GM18502 (cell line): ENCODE results near the gene VPS13D.

ENCODE experiments used
- ATAC-seq: cut with Tn5 transposase; IDR thresholded peaks from one replicate; pipeline ENCODE4 v1.9.1; 2021; ENCODE audit warnings: mild to moderate bottlenecking; ENCODE audit not compliant: unreplicated experiment, poor library complexity

The VPS13D gene

GRCh38 chr1:12477314-12477713 lies 247.5 kb downstream of the VPS13D start:
- ATAC-seq, result no peak

DNA sequence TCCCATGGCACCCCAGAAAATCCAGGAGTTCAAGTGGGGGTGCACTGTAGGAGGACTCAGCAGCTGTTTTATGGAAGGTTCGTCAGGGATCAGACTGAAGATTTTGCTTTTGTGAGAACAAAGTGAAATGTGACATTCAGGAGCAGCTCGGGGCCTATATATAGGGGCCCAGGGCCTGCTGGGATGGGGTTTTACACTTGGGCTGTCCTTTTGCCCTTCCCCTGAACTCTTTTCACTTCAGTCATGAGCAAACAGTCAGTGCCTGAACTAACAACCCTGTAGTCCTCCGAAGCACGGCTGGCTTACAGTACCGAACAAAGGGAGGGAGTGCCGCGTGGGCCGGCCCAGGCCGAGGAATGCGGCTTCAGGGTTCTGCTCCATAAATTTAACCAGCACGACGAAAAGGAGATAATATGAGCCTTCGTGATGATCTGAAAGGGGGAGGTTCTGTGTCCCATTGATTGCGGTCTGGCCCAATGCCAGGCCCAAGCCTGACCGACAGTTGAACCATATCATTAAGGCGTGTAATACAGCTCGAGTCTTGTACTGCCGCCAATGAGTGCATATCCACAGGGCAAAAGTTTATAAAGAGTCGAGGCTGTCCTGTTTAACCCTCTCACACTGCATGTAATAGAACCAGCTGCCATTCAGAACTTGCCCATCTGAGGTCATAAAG lies 248.2 kb downstream of the VPS13D start:
- ATAC-seq, result no peak

- ATAC-seq, result no peak
These were observed 248.8 kb downstream of the VPS13D start for GRCh38 chr1:12478612-12478985.

DNA sequence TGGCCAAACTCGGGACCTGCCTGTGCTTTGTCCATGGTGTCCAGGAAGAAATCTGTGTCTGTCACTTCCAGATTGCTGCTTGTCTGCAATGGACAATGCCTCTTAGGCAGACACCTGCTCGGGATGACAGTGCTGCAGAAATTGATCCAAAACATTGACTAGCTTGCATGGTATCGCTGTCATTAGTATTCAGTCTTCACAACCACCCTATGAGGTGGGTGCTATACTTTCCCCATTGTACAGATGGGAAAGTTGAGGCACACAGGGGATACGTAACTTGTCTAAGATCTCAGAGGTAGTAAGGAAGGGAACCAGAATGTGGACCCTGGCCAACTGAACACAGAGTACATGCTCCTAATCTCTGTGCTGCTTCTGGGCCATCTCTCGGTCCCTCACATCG lies 249.5 kb downstream of the VPS13D start:
- ATAC-seq, result no peak

DNA sequence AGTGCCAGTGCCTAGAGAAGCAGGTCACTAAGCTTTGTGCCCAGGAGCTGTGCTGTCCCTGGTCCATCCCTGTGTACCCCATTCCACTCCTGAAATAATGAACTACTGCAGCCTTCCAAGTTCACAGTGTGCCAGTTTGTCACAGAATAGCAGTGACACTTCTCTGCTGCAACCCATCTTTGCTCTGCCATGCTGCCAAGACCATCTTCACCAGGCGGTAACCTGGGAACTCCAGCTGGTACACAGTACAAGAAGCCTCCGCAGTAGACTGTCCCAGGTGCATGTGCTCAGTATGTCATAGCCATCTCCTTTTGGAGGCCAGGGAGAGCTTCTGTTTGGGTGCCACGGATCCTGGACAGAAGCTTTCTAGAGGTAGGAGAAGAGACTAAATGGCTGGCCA lies 250.2 kb downstream of the VPS13D start:
- ATAC-seq, result no peak

DNA sequence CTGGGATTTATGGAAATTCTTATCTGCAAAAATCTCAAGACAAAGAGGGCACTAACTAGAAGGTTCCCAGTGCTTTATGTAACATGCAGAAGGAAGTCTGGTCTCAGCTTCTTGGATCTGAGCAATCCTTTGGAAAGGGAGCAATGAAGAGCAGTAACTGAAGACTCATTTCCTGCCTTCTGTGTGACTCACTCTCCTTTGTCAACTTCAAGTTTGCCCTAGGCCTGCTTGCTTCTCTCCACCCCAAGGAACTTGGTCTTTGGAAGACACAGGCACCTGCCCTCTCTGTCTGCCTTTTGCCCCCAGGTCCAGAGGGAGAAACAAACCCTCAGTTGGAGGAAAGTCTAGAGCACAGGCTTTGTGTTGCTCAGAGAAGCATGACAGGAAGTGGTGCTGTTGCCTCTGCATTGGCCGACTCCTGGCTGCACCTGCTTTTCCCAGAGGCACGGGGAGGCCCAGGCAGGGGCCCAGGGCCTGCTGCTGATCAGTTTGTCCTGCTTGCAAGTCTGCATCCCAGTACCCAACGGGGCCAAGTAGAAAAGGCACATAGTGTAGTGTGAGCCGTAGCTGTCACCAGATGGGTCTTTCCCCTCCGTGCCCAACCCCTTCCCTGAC lies 251.0 kb downstream of the VPS13D start:
- no peak for ATAC-seq

- no peak for ATAC-seq
These were observed 252.1 kb downstream of the VPS13D start for GRCh38 chr1:12481928-12482327.

DNA sequence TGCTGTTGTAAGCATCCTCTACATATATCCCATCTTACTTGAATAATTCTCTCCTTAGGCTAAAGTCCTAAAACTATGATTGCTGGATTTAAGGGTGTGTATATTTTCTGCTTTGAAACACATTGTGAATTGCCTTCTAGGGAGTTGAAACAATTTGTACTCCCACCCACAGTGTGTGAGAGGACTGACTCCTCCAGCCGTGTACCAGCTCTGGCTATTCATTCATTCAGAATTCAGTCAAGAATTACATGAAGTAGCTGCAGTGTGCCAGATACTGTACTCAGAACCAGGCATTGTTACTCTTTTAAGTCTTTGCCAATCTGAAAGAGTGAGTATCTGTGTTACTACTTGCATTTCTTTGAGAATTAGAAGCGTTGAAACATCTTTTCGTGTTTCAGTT lies 253.2 kb downstream of the VPS13D start:
- no peak for ATAC-seq

DNA sequence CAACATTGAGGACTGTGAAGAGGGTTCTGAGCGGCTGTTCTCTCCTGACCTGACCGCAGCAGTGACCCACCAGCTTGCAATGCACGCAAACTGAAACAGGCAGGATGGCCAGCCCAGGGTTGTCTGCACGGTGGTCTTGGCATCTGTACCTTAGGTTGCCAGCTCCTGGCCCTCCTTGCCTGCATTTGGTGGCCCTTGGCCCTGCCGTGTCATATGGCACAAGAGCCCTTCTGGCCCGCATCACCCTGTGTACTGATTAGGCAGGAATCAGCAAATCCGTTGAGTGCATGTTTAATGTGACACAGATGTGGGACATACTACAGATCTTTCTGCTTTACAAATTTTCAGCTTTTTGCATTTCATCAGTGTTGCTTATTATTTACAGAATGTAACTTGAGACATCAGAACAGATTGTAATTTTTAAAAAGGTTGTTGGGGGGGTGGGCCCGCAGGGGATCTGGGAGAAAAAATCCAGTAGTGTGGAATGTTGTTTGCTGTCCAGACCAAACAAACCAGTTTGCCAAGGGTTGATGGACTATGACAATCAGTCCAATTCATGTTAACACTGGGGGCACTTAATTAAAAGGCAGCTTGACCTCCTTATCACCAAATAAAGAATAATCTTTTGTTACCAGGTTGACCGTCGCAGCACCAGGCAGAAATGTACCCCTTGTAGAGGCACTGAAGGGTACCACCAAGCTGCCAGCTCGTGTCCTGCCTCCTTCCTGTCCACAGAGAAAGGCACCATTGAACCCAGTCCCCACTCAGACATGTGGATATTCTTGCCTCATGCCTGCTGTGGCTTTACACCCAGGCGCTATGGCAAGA lies 255.6 kb downstream of the VPS13D start:
- no peak for ATAC-seq

DNA sequence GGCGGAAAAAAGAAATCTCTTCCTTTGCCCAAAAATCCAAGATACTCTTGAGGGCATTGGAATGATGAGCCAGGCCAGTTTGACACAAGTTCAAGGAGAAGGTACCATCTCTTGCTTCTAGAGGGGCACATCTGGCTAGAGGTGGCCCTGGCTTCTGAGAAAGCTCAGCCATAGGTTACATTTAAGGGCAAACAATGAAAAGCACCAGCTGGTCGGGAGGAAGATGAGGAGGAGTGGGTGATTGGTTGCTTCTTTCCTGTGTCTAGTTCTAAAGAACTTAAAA lies 256.2 kb downstream of the VPS13D start:
- no peak for ATAC-seq

DNA sequence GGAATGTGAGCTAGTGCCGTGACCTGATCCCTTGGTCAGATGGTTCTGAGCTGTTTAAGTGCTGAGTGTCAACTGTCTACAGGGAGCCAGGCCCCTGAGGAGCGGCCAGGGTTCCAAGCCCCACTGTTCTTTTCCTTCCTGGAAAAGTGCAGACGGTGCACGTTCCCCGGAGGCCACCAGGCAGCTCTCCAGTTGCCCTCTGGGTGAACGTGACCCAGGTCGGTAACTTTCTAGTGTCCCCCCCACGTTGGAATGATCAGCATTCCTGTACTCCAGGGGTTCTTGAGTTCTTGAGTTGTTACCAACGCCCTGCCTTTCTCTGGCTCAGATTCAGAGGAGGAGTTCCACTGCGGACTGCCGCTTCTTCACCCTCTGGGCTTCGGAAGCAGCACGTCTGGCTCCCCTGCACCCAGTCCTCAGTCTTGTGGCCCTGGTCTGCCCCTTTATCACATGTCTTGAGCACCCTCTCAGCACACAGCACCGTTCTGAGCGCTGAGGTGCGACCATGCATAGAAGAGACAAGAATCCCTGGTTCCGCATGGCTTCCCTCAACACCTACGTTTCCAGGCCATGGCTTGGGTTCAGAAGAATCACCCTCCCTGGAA lies 256.7 kb downstream of the VPS13D start:
- no peak for ATAC-seq

DNA sequence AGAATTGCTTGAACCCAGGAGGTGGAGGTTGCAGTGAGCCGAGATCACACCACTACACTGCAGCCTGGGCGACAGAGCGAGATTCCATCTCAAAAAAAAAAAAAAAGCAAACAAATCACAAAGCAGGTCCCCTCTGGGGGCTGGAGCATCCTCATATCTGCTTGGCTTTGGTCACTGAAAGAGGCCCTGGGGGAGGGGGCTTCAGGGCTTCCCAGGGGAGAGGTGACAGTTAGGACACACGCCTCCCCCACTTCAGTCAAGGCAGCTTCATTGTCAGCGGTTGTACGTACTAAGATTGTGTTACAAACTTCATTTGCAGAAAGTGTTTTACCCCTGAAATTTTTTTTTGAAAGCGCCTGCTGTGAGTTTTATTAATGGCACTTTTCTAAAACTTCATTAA lies 257.7 kb downstream of the VPS13D start:
- ATAC-seq, result no peak

GRCh38 chr1:12488666-12489354 lies 259.0 kb downstream of the VPS13D start:
- no peak for ATAC-seq

DNA sequence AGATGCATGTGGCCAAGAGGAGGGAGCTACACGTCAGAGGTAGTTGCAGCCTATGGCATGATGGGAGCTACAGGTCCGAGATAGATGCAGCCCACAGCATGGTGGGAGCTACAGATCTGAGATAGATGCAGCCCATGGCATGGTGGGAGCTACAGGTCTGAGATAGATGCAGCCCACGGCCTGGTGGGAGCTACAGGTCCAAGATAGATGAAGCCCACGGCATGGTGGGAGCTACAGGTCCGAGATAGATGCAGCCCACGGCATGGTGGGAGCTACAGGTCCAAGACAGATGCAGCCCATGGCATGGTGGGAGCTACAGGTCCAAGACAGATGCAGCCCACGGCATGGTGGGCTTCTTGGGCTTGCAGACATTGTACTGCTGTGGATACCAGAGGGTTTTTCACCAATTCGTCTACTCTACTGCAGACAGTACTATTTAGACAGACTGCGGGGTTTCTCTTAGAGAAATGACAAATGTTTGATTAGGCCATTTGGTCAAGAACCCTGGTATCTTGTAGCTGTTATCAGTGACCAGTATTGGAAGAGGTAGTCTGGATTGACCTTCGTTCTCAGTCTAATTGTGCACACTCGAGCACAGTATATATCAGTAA lies 260.8 kb downstream of the VPS13D start:
- ATAC-seq, result no peak

DNA sequence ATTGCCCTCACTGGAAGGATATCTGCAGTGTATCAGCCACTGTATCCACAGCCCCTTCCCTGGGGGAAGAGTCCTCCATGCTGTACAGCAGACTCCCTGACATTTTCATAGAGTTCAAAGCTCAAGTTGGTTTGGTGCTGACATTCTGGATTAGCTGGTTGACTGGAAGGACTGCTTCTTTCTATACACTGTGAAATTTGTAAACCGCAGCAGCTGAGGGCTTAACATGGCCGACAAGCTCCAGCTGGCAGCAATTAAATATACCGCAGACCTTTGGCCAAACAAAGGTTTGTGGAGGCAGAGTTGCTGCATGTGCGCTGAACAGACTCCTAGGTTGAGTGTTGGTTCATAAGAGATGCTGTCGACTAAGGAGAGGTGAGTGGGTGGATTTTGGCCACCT lies 261.8 kb downstream of the VPS13D start:
- ATAC-seq, result no peak

DNA sequence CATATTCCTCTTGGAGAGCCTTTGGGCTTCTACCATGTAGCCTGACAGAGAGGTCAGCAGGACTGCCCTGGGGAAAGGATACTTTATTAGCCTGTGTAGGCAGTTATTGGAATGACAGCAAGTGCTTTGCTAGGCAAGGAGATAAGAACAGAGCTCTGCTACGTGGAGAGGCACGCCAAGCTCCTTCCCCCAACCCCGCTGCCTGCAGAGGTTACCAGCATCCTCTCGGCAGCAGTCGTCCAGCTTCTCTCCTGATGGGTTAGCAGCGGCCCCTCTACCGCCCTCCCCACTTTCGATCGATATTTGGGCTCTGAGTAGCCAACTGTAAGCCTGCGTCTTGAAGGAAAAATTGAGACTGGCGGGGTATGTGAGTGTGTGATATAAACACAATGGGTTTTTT lies 265.9 kb downstream of the VPS13D start:
- ATAC-seq, result no peak

GRCh38 chr1:12496154-12496961 lies 266.5 kb downstream of the VPS13D start:
- no peak for ATAC-seq

GRCh38 chr1:12499539-12500240 lies 269.9 kb downstream of the VPS13D start:
- ATAC-seq, result no peak

DNA sequence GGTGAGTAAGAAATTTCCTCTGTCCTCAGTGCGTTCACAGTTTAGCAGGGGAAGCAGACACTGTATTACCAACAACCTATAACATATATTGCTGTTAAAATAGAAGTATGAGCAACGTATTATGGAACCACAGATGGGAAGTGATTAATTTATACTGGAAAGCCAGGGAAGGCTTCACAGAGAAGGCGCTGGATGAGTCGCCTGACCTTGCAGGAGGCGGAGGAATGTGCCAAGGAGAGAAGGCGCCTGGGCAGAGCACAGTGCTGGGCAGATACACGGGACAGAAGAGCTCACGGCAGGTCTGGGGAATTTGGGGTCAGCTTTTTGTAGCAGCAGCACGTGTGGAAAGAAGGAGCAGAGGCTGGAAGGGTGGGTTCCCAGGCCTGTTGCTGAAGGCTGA lies 271.8 kb downstream of the VPS13D start:
- no peak for ATAC-seq
